Vagina (tissue), 2 donors: ENCODE data around the gene RFWD3.

Experiments used
- POLR2A ChIP-seq, 2 donors: fragments of 450-650 bp; IDR thresholded peaks; one replicate each; pipeline ENCODE4 v1.6.1; 2017; ENCODE audit warnings: antibody characterized with exemption in 2 of 2, mild to moderate bottlenecking in 2 of 2, moderate library complexity in 2 of 2
- POLR2AphosphoS5 ChIP-seq, 2 donors: sonication (generic); formaldehyde crosslinking; IDR thresholded peaks; one replicate each; pipeline ENCODE4 v1.9.0; 2017; ENCODE audit warnings: antibody characterized with exemption in 2 of 2, mild to moderate bottlenecking in 2 of 2, low read depth in 1 of 2; ENCODE audit not compliant: insufficient read depth in 1 of 2
- TF ChIP-seq, protein P1 (sequence below), 3 experiments: fragments of 450-650 bp in 2 of 3; fragments of 200-600 bp in 1 of 3; sonication (generic) in 1 of 3; IDR thresholded peaks; one replicate each; pipeline ENCODE4 v1.5.1; 2017 to 2019; ENCODE audit warnings: antibody characterized with exemption in 3 of 3, mild to moderate bottlenecking in 2 of 3, moderate library complexity in 2 of 3

DNA sequence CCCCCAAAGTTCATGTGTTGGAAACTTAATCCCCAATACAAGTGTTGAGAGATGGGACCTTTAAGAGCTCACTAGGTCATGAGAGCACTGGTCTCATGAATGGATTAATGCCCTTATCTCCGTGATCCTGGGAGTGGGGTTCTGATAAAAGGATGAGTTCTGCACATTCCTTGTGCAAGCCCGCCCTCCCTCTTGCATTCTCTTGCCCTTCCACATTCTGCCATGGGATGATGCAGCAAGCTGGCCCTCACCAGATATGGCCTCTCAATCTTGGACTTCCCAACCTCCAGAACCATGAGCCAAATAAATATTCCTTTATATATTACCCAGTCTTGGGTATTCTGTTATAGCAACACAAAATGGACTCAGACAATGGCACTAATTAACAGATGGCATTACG lies 73.8 kb downstream of the RFWD3 start:
- TF ChIP-seq, protein P1, sequence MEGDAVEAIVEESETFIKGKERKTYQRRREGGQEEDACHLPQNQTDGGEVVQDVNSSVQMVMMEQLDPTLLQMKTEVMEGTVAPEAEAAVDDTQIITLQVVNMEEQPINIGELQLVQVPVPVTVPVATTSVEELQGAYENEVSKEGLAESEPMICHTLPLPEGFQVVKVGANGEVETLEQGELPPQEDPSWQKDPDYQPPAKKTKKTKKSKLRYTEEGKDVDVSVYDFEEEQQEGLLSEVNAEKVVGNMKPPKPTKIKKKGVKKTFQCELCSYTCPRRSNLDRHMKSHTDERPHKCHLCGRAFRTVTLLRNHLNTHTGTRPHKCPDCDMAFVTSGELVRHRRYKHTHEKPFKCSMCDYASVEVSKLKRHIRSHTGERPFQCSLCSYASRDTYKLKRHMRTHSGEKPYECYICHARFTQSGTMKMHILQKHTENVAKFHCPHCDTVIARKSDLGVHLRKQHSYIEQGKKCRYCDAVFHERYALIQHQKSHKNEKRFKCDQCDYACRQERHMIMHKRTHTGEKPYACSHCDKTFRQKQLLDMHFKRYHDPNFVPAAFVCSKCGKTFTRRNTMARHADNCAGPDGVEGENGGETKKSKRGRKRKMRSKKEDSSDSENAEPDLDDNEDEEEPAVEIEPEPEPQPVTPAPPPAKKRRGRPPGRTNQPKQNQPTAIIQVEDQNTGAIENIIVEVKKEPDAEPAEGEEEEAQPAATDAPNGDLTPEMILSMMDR (IDR thresholded peaks at IDR 0.05), result no peak
- TF ChIP-seq POLR2AphosphoS5 (IDR thresholded peaks at IDR 0.05; ENCODE audit: insufficient read depth in 1 of 2, low read depth in 1 of 2) (no peak), POLR2A (IDR thresholded peaks at IDR 0.05) (no peak)
